Astrocyte (in vitro differentiated cells and primary cell): ENCODE measurements around the gene BSND. TPM values are rescaled to one million over a fixed set of nuclear protein-coding genes. Genes with fewer than 3 reads are reported as not detected.
A peak's percentile ranks its signal among the peaks of the same experiment; 100 is the strongest.

Experiments used
- DNase-seq: peaks from one replicate; pipeline ENCODE4 v3.0.0-alpha.2; 2010; ENCODE audit warnings: low read depth
- FAIRE-seq: peaks from 2 replicates; lab custom pipeline; 2011; peaks lifted over from hg19 to GRCh38; lab: Jason Lieb, UNC
- H2AFZ ChIP-seq: 2 replicates; pipeline ENCODE4 v1.6.0; 2012; ENCODE audit warnings: low read depth, low read length, inconsistent platforms
- H3K27ac ChIP-seq: 2 replicates; pipeline ENCODE4 v1.5.1; 2011; ENCODE audit warnings: low read depth, low read length, inconsistent platforms
- H3K27me3 ChIP-seq: 2 replicates; pipeline ENCODE4 v1.6.0; 2011; ENCODE audit warnings: low read length, inconsistent platforms; ENCODE audit not compliant: insufficient read depth
- H3K36me3 ChIP-seq: 2 replicates; pipeline ENCODE4 v1.5.1; 2011; ENCODE audit warnings: low read length, inconsistent platforms; ENCODE audit not compliant: insufficient read depth
- H3K4me1 ChIP-seq: 2 replicates; pipeline ENCODE4 v1.5.1; 2011; ENCODE audit warnings: low read length, inconsistent platforms; ENCODE audit not compliant: insufficient read depth
- H3K4me2 ChIP-seq: 2 replicates; pipeline ENCODE4 v1.6.0; 2012; ENCODE audit warnings: low read length, inconsistent platforms
- H3K4me3 ChIP-seq: 2 replicates; pipeline ENCODE4 v1.5.1; 2011; ENCODE audit warnings: low read depth, mild to moderate bottlenecking, low read length, inconsistent platforms; ENCODE audit not compliant: insufficient read depth
- H3K79me2 ChIP-seq: 2 replicates; pipeline ENCODE4 v1.6.0; 2012; ENCODE audit warnings: mild to moderate bottlenecking, low read length, inconsistent platforms; ENCODE audit not compliant: insufficient read depth
- H3K9ac ChIP-seq: 2 replicates; pipeline ENCODE4 v1.6.0; 2012; ENCODE audit warnings: mild to moderate bottlenecking, low read length, inconsistent platforms
- H3K9me3 ChIP-seq: 2 replicates; pipeline ENCODE4 v1.5.1; 2012; ENCODE audit warnings: low read depth, mild to moderate bottlenecking, low read length, inconsistent platforms; ENCODE audit not compliant: insufficient read depth
- H4K20me1 ChIP-seq: 2 replicates; pipeline ENCODE4 v1.6.0; 2012; ENCODE audit warnings: low read length, inconsistent platforms; ENCODE audit not compliant: insufficient read depth
- H3K27ac Mint-ChIP-seq: one replicate; pipeline ENCODE4 v1.8.0; 2021; ENCODE audit warnings: mild to moderate bottlenecking, mixed read lengths; ENCODE audit not compliant: unreplicated experiment
- H3K27me3 Mint-ChIP-seq: one replicate; pipeline ENCODE4 v1.8.0; 2021; ENCODE audit warnings: low read depth, mixed read lengths; ENCODE audit not compliant: unreplicated experiment
- H3K36me3 Mint-ChIP-seq: one replicate; pipeline ENCODE4 v1.8.0; 2021; ENCODE audit warnings: low read depth, mixed read lengths; ENCODE audit not compliant: unreplicated experiment
- H3K4me1 Mint-ChIP-seq: one replicate; pipeline ENCODE4 v1.8.0; 2021; ENCODE audit warnings: low read depth, mixed read lengths; ENCODE audit not compliant: unreplicated experiment
- H3K4me3 Mint-ChIP-seq: one replicate; pipeline ENCODE4 v1.8.0; 2021; ENCODE audit warnings: mild to moderate bottlenecking, moderate library complexity, mixed read lengths; ENCODE audit not compliant: unreplicated experiment
- H3K9me3 Mint-ChIP-seq: one replicate; pipeline ENCODE4 v1.8.0; 2021; ENCODE audit warnings: mild to moderate bottlenecking, mixed read lengths; ENCODE audit not compliant: unreplicated experiment
- CTCF ChIP-seq: IDR thresholded peaks from 2 replicates; pipeline ENCODE4 v1.5.1; 2011; ENCODE audit warnings: low read depth, mild to moderate bottlenecking, inconsistent platforms, low read length, moderate library complexity; ENCODE audit not compliant: insufficient read depth
- EZH2 ChIP-seq: IDR thresholded peaks from 2 replicates; pipeline ENCODE4 v1.6.1; 2012; ENCODE audit warnings: mild to moderate bottlenecking, low read length, inconsistent platforms; ENCODE audit not compliant: insufficient read depth
- total RNA-seq: library from RNA; stranded (reverse); gene quantifications from 2 replicates; pipeline ENCODE4 v1.2.1, GENCODE V29; 2021

BSND gene
- total RNA-seq, 1 donor from 2014 or later: not detected

GRCh38 chr1:54975356-54976108, 23.2 kb upstream of the BSND start:
- Mint-ChIP-seq H3K27me3 (peaks cover 26% of the 10 kb centered on the region), H3K36me3 (no peaks in the 10 kb centered on the region), H3K4me3 (no peak overlapping the region), H3K27ac (peak overlapping the region; percentile 7), H3K9me3 (no peaks in the 10 kb centered on the region), H3K4me1 (peaks cover 15% of the 10 kb centered on the region)
- H3K27me3 ChIP-seq: peaks cover 10% of the 10 kb centered on the region
- no peaks in the 10 kb centered on the region for H3K9me3 ChIP-seq
- no peak overlapping the region for H3K4me2 ChIP-seq
- H3K4me1 ChIP-seq: peaks cover 11% of the 10 kb centered on the region
- H3K79me2 ChIP-seq: no peaks in the 10 kb centered on the region
- H4K20me1 ChIP-seq: no peaks in the 10 kb centered on the region
- FAIRE-seq (no peak), DNase-seq (no peak)
- no peak overlapping the region for H3K27ac ChIP-seq
- H3K4me3 ChIP-seq: no peak overlapping the region
- H2AFZ ChIP-seq: no peak overlapping the region
- TF ChIP-seq EZH2 (no peak), CTCF (no peak)
- H3K9ac ChIP-seq: no peak overlapping the region
- H3K36me3 ChIP-seq: no peaks in the 10 kb centered on the region

- Mint-ChIP-seq H3K27me3 (peaks cover 34% of the 10 kb centered on the region), H3K27ac (no peak overlapping the region), H3K9me3 (no peaks in the 10 kb centered on the region), H3K36me3 (no peaks in the 10 kb centered on the region), H3K4me3 (no peak overlapping the region), H3K4me1 (peaks cover 7% of the 10 kb centered on the region)
- Histone ChIP-seq H3K4me2 (no peak overlapping the region), H3K36me3 (no peaks in the 10 kb centered on the region), H4K20me1 (no peaks in the 10 kb centered on the region), H3K9me3 (no peaks in the 10 kb centered on the region), H2AFZ (no peak overlapping the region), H3K9ac (no peak overlapping the region), H3K4me1 (no peaks in the 10 kb centered on the region), H3K27me3 (peaks cover 19% of the 10 kb centered on the region), H3K79me2 (no peaks in the 10 kb centered on the region), H3K27ac (no peak overlapping the region), H3K4me3 (no peak overlapping the region)
- no peak for DNase-seq
- TF ChIP-seq EZH2 (no peak), CTCF (no peak)
- FAIRE-seq: no peak
Observed at GRCh38 chr1:54976747-54977146, 22.0 kb upstream of the BSND start.
